ENCODE data around the gene SRF.

The SRF gene

DNA sequence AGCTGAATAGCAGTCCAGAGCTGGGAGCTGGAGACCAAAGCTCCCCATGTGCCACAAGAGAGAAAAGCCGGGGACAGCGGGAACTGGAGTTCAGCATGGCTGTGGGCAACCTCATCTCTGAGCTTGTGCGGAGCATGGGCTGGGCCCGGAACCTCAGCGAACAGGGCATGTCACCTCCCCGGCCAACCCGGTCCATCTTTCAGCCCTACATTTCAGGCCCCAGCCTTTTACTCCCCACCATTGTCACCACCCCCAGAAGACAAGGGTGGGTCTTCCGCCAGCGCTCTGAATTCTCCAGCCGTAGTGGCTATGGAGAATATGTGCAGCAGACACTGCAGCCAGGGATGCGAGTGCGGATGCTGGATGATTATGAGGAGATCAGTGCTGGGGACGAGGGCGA, 14.9 kb downstream of the SRF start:
- no peak for ATAC-seq
- no peak for DNase-seq
- no peak overlapping the region for H3K4me3 Mint-ChIP-seq
- no peaks in the 10 kb centered on the region for H3K27me3 Mint-ChIP-seq
- no peaks in the 10 kb centered on the region for H3K9me3 Mint-ChIP-seq
- peaks cover 53% of the 10 kb centered on the region for H3K4me1 Mint-ChIP-seq
- H3K27ac Mint-ChIP-seq: peak overlapping the region in 1 of 2 donors; percentile 71

DNA sequence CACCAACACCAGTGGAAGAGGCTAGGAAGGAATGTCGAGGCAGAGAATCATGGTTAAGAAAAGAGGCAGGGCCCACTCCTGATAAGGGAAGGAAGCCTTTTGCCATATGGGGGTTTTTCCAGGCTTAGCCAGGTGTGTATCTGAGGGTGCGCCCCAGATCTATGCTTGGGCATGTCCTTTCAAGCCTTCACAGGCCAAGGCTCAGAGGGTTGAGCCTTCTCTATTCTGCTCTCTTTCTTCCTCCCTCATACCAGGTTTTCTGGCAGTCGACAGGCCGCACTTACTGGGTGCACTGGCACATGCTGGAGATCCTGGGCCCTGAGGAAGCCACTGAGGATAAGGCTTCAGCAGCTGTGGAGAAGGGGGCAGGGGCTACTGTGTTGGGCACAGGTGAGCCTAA, 15.6 kb downstream of the SRF start:
- ATAC-seq: no peak
- Mint-ChIP-seq H3K27me3 (no peaks in the 10 kb centered on the region), H3K4me3 (no peak overlapping the region), H3K4me1 (peaks cover 46% of the 10 kb centered on the region), H3K9me3 (no peaks in the 10 kb centered on the region), H3K27ac (peak overlapping the region; percentile 22 to 71)
- no peak for DNase-seq

DNA sequence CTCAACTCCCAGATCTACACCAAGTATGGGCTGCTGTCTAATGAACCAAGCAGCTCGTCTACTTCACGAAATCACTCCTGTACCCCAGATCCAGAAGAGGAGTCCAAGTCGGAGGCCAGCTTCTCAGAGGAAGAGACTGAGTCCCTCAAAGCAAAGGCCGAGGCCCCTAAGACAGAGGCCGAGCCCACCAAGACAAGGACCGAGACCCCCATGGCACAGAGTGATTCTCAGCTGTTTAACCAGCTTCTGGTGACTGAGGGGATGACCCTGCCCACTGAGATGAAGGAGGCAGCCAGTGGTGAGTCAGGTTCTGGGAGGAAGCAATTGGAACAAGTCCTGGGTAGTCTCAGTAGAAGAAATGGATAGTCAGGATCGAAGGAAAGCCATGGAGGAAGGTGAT, 16.8 kb downstream of the SRF start:
- no peak overlapping the region for H3K27ac Mint-ChIP-seq

DNA sequence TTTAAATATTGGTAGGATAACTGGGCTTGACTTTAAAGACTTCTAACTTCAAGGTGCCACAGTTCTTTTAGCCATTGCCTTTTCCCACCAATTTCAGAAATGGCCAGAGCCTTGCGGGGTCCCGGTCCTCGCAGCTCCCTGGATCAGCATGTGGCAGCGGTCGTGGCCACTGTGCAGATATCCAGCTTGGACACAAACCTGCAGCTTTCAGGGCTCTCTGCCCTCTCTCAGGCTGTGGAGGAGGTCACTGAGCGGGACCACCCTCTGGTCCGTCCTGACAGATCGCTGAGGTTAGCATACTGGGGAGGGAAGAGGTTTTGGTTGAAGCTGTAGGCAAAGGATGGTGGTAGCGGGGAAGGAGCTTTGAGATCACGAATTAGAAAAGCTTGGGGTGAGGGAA, 17.4 kb downstream of the SRF start:
- ATAC-seq: no peak

More for the DNA sequence above, 16.8 kb downstream of the SRF start:
- Mint-ChIP-seq H3K4me1 (peaks cover 43% of the 10 kb centered on the region), H3K27me3 (no peaks in the 10 kb centered on the region), H3K9me3 (no peaks in the 10 kb centered on the region), H3K4me3 (no peak overlapping the region)
- DNase-seq (no peak), ATAC-seq (no peak)

DNA sequence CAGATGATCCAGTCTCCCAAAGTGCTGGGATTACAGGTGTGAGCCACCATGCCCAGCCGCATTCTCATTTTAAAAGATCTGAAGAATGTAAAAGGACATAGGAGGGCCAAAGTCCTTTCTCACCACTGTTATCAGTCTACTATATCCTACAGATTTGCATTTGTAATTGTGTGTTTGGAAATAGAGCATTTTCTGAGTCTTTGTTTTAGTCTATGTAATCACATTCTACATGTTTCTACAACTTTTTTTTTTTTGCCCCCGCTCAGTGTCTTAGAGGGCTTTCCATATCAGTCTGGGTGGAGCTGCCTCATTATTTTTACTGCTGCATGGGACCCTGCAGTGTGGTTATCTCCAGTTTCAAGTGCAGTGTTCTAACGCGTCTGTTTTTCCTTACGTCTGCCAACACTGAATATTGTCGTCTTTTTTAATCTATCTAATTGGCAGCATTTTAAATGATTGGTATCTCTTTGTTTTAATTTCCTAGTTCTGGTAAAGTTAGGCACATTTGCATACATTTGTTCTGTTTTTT, 18.8 kb downstream of the SRF start:
- no peak overlapping the region for H3K27ac Mint-ChIP-seq
- no peak overlapping the region for H3K4me3 Mint-ChIP-seq
- ATAC-seq: no peak
- H3K27me3 Mint-ChIP-seq: no peaks in the 10 kb centered on the region
- H3K4me1 Mint-ChIP-seq: peaks cover 22% of the 10 kb centered on the region
- no peak for DNase-seq
- no peaks in the 10 kb centered on the region for H3K9me3 Mint-ChIP-seq

More for the DNA sequence above, 17.4 kb downstream of the SRF start:
- DNase-seq: no peak
- Mint-ChIP-seq H3K4me3 (no peak overlapping the region), H3K4me1 (peaks cover 36% of the 10 kb centered on the region), H3K27me3 (no peaks in the 10 kb centered on the region), H3K27ac (no peak overlapping the region), H3K9me3 (no peaks in the 10 kb centered on the region)

DNA sequence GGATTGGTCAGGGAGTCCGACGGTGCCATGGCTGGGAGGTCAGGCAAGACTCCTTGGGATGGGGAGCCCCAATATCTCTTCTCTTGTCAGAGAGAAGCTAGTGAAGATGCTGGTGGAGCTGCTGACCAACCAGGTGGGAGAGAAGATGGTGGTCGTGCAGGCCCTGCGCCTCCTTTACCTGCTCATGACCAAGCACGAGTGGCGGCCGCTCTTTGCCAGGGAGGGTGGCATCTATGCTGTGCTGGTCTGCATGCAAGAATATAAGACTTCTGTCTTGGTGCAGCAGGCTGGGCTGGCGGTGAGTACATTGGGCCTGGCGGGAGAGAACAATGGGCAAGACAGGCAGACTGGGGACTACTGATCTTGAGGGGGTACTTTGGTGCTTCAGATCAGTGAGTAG, 21.8 kb downstream of the SRF start:
- DNase-seq (no peak), ATAC-seq (no peak)
- Mint-ChIP-seq H3K9me3 (no peaks in the 10 kb centered on the region), H3K27ac (peak overlapping the region in 1 of 2 donors; percentile 30), H3K4me1 (peaks cover 5% of the 10 kb centered on the region), H3K27me3 (no peaks in the 10 kb centered on the region), H3K4me3 (no peak overlapping the region)

DNA sequence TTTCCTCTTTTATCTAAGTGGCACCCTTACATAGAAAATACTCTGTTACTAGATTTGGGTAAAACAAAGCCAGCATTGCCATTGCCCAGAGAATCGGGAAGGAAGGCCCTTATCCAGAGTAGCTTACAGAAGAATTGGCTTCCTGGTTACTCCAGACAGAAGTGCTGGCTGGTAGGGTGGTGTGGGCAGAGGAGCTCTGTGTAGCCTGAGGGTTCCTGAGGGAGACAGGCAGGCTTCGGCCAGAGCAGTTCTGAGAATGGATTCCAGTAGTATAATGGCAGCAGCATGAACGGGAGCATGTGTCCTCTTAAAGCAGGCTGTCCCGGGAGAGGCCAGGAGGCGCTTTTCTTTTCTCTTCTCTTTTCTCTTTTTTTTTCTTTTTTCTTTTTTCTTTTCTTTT, 22.9 kb downstream of the SRF start:
- ATAC-seq: no peak
- no peak overlapping the region for H3K27ac Mint-ChIP-seq
- no peak overlapping the region for H3K4me3 Mint-ChIP-seq
- no peaks in the 10 kb centered on the region for H3K9me3 Mint-ChIP-seq
- H3K4me1 Mint-ChIP-seq: peaks cover 5% of the 10 kb centered on the region
- DNase-seq: no peak
- no peaks in the 10 kb centered on the region for H3K27me3 Mint-ChIP-seq

DNA sequence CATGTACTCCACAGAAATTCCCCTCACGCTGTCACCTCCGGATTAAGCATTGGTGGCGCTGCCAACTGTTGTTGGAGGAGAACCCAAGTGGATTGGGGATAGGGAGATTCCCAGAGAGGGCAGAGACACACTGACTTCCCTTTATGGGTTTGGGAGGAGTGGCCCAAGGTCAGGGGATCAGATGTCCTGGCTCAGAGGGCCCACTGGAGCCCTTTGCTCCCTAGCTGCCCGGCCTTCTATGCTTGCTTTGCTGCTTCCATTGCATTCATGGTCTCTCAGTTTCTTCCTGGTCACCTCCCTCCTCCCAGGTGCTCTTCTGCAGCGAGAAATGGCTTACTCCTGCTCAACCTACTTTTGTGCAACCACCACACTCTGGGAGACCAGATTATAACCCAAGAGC, 25.3 kb downstream of the SRF start:
- ATAC-seq: no peak
- H3K27ac Mint-ChIP-seq: peak overlapping the region in 1 of 2 donors; percentile 77

DNA sequence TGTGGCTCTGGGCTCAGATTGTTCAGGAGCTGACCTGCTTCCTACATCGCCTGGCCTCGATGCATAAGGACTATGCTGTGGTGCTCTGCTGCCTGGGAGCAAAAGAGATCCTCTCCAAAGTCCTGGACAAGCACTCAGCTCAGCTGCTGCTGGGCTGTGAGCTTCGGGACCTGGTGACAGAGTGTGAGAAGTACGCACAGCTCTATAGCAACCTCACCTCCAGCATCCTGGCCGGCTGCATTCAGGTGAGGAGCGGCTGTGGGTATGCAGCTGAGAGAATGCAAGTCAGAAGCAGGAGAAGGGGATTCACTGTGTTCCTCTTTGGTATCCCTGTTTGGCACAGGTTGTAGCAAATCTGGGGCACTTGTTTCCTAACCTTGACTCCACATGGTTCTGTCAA, 28.8 kb downstream of the SRF start:
- Mint-ChIP-seq H3K27ac (no peak overlapping the region), H3K9me3 (no peaks in the 10 kb centered on the region), H3K4me3 (no peak overlapping the region), H3K4me1 (no peaks in the 10 kb centered on the region), H3K27me3 (no peaks in the 10 kb centered on the region)
- no peak for DNase-seq
- no peak for ATAC-seq

More for the DNA sequence above, 25.3 kb downstream of the SRF start:
- DNase-seq: no peak
- H3K27me3 Mint-ChIP-seq: no peaks in the 10 kb centered on the region
- H3K9me3 Mint-ChIP-seq: no peaks in the 10 kb centered on the region
- H3K4me3 Mint-ChIP-seq: no peak overlapping the region
- no peaks in the 10 kb centered on the region for H3K4me1 Mint-ChIP-seq

DNA sequence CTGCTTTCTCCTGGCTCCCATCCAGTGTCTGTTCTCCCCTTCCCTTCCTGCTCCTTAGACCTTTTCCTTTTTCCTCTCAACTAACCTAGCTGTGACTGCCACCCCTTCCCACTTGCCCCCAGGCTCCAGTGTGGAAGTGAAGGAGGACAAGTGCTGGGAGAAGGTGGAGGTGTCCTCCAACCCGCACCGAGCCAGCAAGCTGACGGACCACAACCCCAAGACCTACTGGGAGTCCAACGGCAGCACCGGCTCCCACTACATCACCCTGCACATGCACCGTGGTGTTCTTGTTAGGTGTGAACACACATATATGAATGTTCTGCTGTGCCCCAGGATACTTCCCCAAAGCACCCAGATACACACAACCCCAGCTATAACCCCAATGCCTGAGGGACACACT, 29.5 kb downstream of the SRF start:
- no peaks in the 10 kb centered on the region for H3K9me3 Mint-ChIP-seq
- no peak for DNase-seq
- no peaks in the 10 kb centered on the region for H3K27me3 Mint-ChIP-seq
- H3K4me1 Mint-ChIP-seq: no peaks in the 10 kb centered on the region
- H3K27ac Mint-ChIP-seq: no peak overlapping the region
- no peak overlapping the region for H3K4me3 Mint-ChIP-seq
- ATAC-seq: no peak

DNA sequence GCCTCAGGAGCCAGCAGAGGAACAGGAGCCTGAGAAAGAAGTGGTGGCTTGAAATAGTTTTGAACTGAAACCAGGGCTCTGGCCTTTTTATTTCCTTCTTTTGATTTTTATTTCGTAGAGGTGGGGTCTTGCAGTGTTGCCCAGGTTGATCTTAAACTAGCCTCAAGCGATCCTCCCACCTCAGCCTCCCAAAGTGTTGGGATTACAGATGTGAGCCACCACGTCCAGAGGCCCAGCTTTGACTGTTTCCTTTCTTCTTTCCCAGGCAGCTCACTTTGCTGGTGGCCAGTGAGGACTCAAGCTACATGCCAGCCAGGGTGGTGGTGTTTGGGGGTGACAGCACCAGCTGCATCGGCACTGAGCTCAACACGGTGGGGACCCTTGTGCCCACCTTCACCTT, 31.4 kb downstream of the SRF start:
- no peaks in the 10 kb centered on the region for H3K9me3 Mint-ChIP-seq
- no peaks in the 10 kb centered on the region for H3K27me3 Mint-ChIP-seq
- no peaks in the 10 kb centered on the region for H3K4me1 Mint-ChIP-seq
- no peak for DNase-seq
- no peak overlapping the region for H3K27ac Mint-ChIP-seq
- no peak for ATAC-seq
- no peak overlapping the region for H3K4me3 Mint-ChIP-seq

DNA sequence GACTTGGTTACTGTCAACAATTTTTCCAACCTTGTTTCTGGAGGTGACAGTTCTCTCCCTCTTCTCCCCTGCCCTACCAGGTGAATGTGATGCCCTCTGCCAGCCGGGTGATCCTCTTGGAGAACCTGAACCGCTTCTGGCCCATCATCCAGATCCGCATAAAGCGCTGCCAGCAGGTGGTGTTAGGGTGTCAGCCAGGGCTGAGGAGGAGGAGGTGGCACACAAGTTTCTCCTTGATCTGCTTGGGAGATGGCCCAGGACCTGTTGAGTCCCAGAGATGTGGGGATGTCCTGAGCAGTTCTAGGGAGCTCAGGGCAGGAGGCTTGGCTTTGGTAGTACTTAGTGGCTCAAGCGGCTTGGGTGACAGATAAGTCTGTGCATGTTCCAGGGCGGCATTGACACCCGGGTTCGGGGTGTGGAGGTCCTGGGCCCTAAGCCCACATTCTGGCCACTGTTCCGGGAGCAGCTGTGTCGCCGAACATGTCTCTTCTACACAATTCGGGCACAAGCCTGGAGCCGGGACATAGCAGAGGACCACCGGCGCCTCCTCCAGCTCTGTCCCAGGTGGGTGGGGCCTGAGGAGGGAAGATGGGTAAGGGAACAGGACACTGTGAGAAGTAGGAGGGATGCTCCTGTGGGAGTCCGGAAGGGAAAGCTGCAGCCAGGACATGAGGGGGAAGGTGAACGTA, 32.1 kb downstream of the SRF start:
- DNase-seq: no peak
- Mint-ChIP-seq H3K4me3 (no peak overlapping the region), H3K9me3 (no peaks in the 10 kb centered on the region), H3K4me1 (no peaks in the 10 kb centered on the region), H3K27me3 (no peaks in the 10 kb centered on the region), H3K27ac (peak overlapping the region; percentile 28 to 81)
- ATAC-seq: no peak

DNA sequence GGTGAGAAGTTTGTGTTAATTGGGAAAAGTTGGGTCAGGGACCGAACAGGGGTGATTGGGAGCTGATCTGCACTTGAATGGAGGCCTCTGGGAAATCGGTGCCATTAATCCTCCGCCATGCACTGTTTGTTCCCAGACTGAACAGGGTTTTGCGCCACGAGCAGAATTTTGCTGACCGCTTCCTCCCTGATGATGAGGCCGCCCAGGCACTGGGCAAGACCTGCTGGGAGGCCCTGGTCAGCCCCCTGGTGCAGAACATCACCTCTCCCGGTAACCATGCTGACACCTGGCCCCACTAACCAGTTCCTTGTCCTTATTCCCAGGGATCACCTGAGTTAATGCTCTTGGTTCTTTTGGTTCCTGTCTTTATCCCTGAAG, 32.6 kb downstream of the SRF start:
- no peaks in the 10 kb centered on the region for H3K27me3 Mint-ChIP-seq
- H3K27ac Mint-ChIP-seq: no peak overlapping the region
- DNase-seq: no peak
- H3K9me3 Mint-ChIP-seq: no peaks in the 10 kb centered on the region
- no peaks in the 10 kb centered on the region for H3K4me1 Mint-ChIP-seq
- no peak overlapping the region for H3K4me3 Mint-ChIP-seq
- ATAC-seq: no peak

DNA sequence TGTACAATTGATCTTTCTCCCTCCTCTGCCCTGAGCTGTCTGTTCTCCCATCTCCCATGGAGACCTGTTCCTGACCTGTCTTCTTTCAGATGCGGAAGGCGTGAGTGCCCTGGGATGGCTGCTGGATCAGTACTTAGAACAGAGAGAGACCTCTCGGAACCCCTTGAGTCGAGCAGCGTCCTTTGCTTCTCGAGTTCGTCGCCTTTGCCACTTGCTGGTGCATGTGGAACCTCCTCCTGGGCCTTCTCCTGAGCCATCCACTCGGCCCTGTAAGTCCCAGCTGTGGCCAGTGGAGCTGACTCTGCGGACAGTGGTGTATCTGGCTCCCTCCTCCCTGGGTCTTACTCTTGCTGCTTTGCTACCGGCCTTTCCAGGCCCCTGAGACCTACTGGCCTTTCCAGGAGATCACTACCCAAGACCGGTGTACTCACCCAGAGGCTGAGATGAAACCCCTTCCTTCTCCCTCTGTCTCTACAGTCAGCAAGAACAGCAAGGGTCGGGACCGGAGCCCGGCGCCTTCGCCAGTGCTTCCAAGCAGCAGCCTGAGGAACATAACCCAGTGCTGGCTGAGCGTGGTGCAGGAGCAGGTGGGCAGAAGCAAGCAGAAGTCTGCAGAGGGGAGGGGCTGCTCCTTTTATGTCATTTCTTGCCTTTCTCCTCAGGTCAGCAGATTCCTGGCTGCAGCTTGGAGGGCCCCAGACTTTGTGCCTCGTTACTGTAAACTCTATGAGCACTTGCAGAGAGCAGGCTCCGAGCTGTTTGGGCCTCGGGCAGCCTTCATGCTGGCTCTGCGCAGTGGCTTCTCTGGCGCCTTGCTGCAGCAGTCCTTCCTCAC, 33.4 kb downstream of the SRF start:
- Mint-ChIP-seq H3K9me3 (no peaks in the 10 kb centered on the region), H3K4me3 (no peak overlapping the region), H3K4me1 (no peaks in the 10 kb centered on the region), H3K27ac (peak overlapping the region in 1 of 2 donors; percentile 10), H3K27me3 (no peaks in the 10 kb centered on the region)
- DNase-seq: no peak
- ATAC-seq: no peak

DNA sequence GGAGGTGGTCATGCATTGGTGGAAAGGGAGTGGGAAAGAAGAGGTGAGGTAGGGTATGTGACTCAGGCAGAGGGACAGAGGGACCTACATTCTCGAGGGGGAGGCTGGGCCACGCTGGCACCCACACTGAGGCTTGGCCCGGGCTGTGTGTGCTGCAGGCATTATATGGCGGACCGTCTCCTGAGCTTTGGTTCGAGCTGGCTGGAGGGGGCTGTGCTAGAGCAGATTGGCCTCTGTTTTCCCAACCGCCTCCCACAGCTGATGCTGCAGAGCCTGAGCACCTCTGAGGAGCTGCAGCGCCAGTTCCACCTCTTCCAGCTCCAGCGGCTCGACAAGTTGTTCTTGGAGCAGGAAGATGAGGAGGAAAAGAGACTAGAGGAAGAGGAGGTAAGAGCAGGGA, 34.8 kb downstream of the SRF start:
- ATAC-seq (no peak), DNase-seq (no peak)
- no peak overlapping the region for H3K27ac Mint-ChIP-seq

DNA sequence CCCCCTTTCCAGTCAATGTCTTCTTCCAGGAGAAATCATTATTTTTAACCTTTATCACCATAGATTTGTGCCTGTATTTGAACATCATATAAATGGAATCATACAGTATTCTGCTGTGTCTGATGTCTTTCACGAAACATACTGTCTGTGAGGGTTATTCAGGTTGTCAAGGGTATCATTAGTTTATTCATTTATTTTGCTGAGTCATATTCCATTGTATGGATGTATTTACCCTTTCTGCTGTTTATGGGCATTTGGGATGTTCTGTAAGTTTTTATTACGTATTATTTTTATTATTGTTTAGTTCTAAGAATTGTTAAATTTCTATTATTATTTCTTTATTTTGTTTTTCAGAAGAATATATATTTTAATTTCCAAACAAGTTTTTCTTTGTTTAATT, 36.2 kb downstream of the SRF start:
- no peaks in the 10 kb centered on the region for H3K4me1 Mint-ChIP-seq
- no peak overlapping the region for H3K4me3 Mint-ChIP-seq
- DNase-seq (no peak), ATAC-seq (no peak)
- H3K27ac Mint-ChIP-seq: no peak overlapping the region
- H3K9me3 Mint-ChIP-seq: no peaks in the 10 kb centered on the region
- no peaks in the 10 kb centered on the region for H3K27me3 Mint-ChIP-seq

More for the DNA sequence above, 34.8 kb downstream of the SRF start:
- H3K4me3 Mint-ChIP-seq: no peak overlapping the region
- no peaks in the 10 kb centered on the region for H3K9me3 Mint-ChIP-seq
- H3K4me1 Mint-ChIP-seq: no peaks in the 10 kb centered on the region
- H3K27me3 Mint-ChIP-seq: no peaks in the 10 kb centered on the region

All from stimulated activated naive CD8-positive, alpha-beta T cell treated with anti-CD3 and anti-CD28 coated beads, Interleukin-15, amount 100 ng/mL, for 72 hours (primary cell).